M059J (cell line): Measurements from ENCODE around the gene ETNK1. TPM values are rescaled to one million over a fixed set of nuclear protein-coding genes. Genes with fewer than 3 reads are reported as not detected.
"Not testable (repeated sequence)": the region's sequence is repeated elsewhere in the genome, so short reads cannot be mapped to it uniquely, and the experiment has no call there.

Experiments
- DNase-seq: peaks from one replicate; pipeline ENCODE4 v3.0.0-alpha.2; 2012; ENCODE audit warnings: low read depth
- total RNA-seq: library from RNA; depleted of rRNA; stranded (reverse); fragments of >200 nt; shearing (Covaris generic); gene quantifications from 2 replicates; pipeline ENCODE4 v1.2.3, GENCODE V29; 2014

ETNK1 gene
- total RNA-seq, 1 experiment from 2014 or later = 12.1 TPM

GRCh38 chr12:22687361-22688076, 62.5 kb downstream of the ETNK1 start:
- DNase-seq = peak; percentile 66

- no peak for DNase-seq
Measured at GRCh38 chr12:22689876-22690275, 64.9 kb downstream of the ETNK1 start.

- DNase-seq = no peak
Measured at GRCh38 chr12:22691319-22691718, 66.3 kb downstream of the ETNK1 start.

GRCh38 chr12:22692467-22692866, 67.5 kb downstream of the ETNK1 start:
- not testable (repeated sequence) for DNase-seq

GRCh38 chr12:22692964-22693555, 68.1 kb downstream of the ETNK1 start:
- DNase-seq = no peak

GRCh38 chr12:22698576-22698975, 73.6 kb downstream of the ETNK1 start:
- no peak for DNase-seq

- not testable (repeated sequence) for DNase-seq
Measured at GRCh38 chr12:22699705-22700104, 74.7 kb downstream of the ETNK1 start.

- no peak for DNase-seq
Measured at GRCh38 chr12:22700106-22700505, 75.1 kb downstream of the ETNK1 start.

- not testable (repeated sequence) for DNase-seq
Measured at GRCh38 chr12:22701216-22701809, 76.3 kb downstream of the ETNK1 start.

GRCh38 chr12:22702690-22703089, 77.7 kb downstream of the ETNK1 start:
- no peak for DNase-seq

- peak; percentile 24 for DNase-seq
Measured at GRCh38 chr12:22709292-22709691, 84.3 kb downstream of the ETNK1 start.

- no peak for DNase-seq
Measured at GRCh38 chr12:22712083-22712482, 87.1 kb downstream of the ETNK1 start.

- DNase-seq = no peak
Measured at GRCh38 chr12:22715254-22715653, 90.3 kb downstream of the ETNK1 start.

GRCh38 chr12:22719745-22720144, 94.8 kb downstream of the ETNK1 start:
- no peak for DNase-seq

GRCh38 chr12:22722081-22722480, 97.1 kb downstream of the ETNK1 start:
- no peak for DNase-seq

- no peak for DNase-seq
Measured at GRCh38 chr12:22722779-22723178, 97.8 kb downstream of the ETNK1 start.

GRCh38 chr12:22728987-22729386, 104.0 kb downstream of the ETNK1 start:
- DNase-seq = no peak

- no peak for DNase-seq
Measured at GRCh38 chr12:22729431-22729956, 104.5 kb downstream of the ETNK1 start.

- DNase-seq = peak; percentile 35
Measured at GRCh38 chr12:22729957-22730443, 105.0 kb downstream of the ETNK1 start.

GRCh38 chr12:22731236-22731635, 106.3 kb downstream of the ETNK1 start:
- DNase-seq = no peak

GRCh38 chr12:22733756-22734155, 108.8 kb downstream of the ETNK1 start:
- peak; percentile 9 for DNase-seq

GRCh38 chr12:22738945-22739344, 114.0 kb downstream of the ETNK1 start:
- DNase-seq = peak; percentile 55
